A549 (cell line): ENCODE results near the gene RIPOR2. TPM values are rescaled to one million over a fixed set of nuclear protein-coding genes. Genes with fewer than 3 reads are reported as not detected.

ENCODE experiments used
- ATAC-seq, 2 experiments: fragments of 200-7000 bp in 1 of 2; fragments of >200 bp in 1 of 2; cut with Nextera tagmentation in 1 of 2; cut with Tn5 transposase in 1 of 2; 3 replicates each; pipeline versions ENCODE4 v1.8.0 to v1.9.1; 2018 to 2020; ENCODE audit warnings: mild to moderate bottlenecking in 1 of 2, moderate library complexity in 1 of 2
- CTCF ChIA-PET: fragments of 300-600 bp; sonication (Branson Sonifier 250); formaldehyde crosslinking; extraction: SDS; loops from one replicate; lab custom pipeline; 2021; ENCODE audit warnings: antibody characterized with exemption, inconsistent platforms; lab: Yijun Ruan, JAX
- POLR2A ChIA-PET: fragments of 350-600 bp; formaldehyde crosslinking; extraction: SDS; loops from one replicate; lab custom pipeline; 2021; ENCODE audit warnings: antibody characterized with exemption, inconsistent platforms; lab: Yijun Ruan, JAX
- DNase-seq, 2 experiments: peaks; one replicate each; pipeline versions ENCODE4 v3.0.0 to v3.0.0-alpha.2; 2011 to 2016; ENCODE audit warnings: low read depth in 1 of 2, low spot score in 1 of 2
- FAIRE-seq: peaks from 2 replicates; lab custom pipeline; 2011; peaks lifted over from hg19 to GRCh38; lab: Jason Lieb, UNC
- H3K27ac ChIP-seq, 2 experiments: fragments of >200 bp; sonication (Bioruptor Twin); formaldehyde crosslinking; 3 replicates each; pipeline ENCODE4 v1.5.1; 2016 to 2017
- H3K4me1 ChIP-seq: fragments of >200 bp; sonication (Bioruptor Twin); formaldehyde crosslinking; 3 replicates; pipeline ENCODE4 v1.6.1; 2016
- H3K4me2 ChIP-seq: fragments of >200 bp; sonication (Bioruptor Twin); formaldehyde crosslinking; 3 replicates; pipeline ENCODE4 v1.6.1; 2016
- H3K4me3 ChIP-seq: fragments of >200 bp; sonication (Bioruptor Twin); formaldehyde crosslinking; 3 replicates; pipeline ENCODE4 v1.5.1; 2016
- H3K9me3 ChIP-seq: fragments of >200 bp; sonication (Bioruptor Twin); formaldehyde crosslinking; 3 replicates; pipeline ENCODE4 v1.6.1; 2016
- ATOH8 ChIP-seq: fragments of 250-450 bp; sonication (Bioruptor Pico); IDR thresholded peaks from 2 replicates; pipeline ENCODE4 v1.5.0; 2020; ENCODE audit warnings: low read depth, mild to moderate bottlenecking, moderate library complexity
- BHLHE40 ChIP-seq: IDR thresholded peaks from 2 replicates; pipeline ENCODE4 v1.6.1; 2012; ENCODE audit warnings: low read depth, low read length, inconsistent platforms
- CEBPB ChIP-seq, 2 experiments: fragments of >200 bp in 1 of 2; sonication (Bioruptor Twin) in 1 of 2; formaldehyde crosslinking in 1 of 2; IDR thresholded peaks; 2 replicates each; pipeline ENCODE4 v1.6.1; 2012 to 2016
- CTCF ChIP-seq: fragments of >200 bp; sonication (Bioruptor Twin); formaldehyde crosslinking; IDR thresholded peaks from 3 replicates; pipeline ENCODE4 v1.5.1; 2016
- EHMT2 ChIP-seq: fragments of 200-600 bp; sonication (generic); IDR thresholded peaks from 2 replicates; pipeline ENCODE4 v1.6.1; 2016; ENCODE audit warnings: antibody characterized with exemption, low read depth, mild to moderate bottlenecking, moderate library complexity
- ELK1 ChIP-seq: fragments of 150-350 bp; IDR thresholded peaks from 2 replicates; pipeline ENCODE4 v1.6.1; 2014; ENCODE audit warnings: low read depth, mild to moderate bottlenecking, low read length
- ESRRA ChIP-seq: fragments of 150-350 bp; IDR thresholded peaks from 2 replicates; pipeline ENCODE4 v1.6.1; 2014; ENCODE audit warnings: mild to moderate bottlenecking, low read length, borderline replicate concordance
- FOSB ChIP-seq: fragments of 250-450 bp; sonication (Bioruptor Pico); IDR thresholded peaks from 2 replicates; pipeline ENCODE4 v1.5.0; 2020; ENCODE audit warnings: mild to moderate bottlenecking, moderate library complexity
- FOSL2 ChIP-seq, 2 experiments: fragments of 450-650 bp in 1 of 2; fragments of >200 bp in 1 of 2; sonication (Bioruptor Twin) in 1 of 2; formaldehyde crosslinking; IDR thresholded peaks; 2 replicates each; pipeline versions ENCODE4 v1.5.0 to v1.6.1; 2016 to 2020; ENCODE audit warnings: mild to moderate bottlenecking in 1 of 2, moderate library complexity in 1 of 2
- FOXS1 ChIP-seq: fragments of 250-450 bp; sonication (Bioruptor Pico); IDR thresholded peaks from 2 replicates; pipeline ENCODE4 v1.5.0; 2020; ENCODE audit warnings: mild to moderate bottlenecking, moderate library complexity
- GATA3 ChIP-seq: IDR thresholded peaks from 2 replicates; pipeline ENCODE4 v1.6.1; 2012; ENCODE audit warnings: borderline replicate concordance
- HDAC2 ChIP-seq: fragments of 200-600 bp; sonication (generic); IDR thresholded peaks from 2 replicates; pipeline ENCODE4 v1.6.1; 2016
- HEYL ChIP-seq: fragments of 250-450 bp; sonication (Bioruptor Pico); IDR thresholded peaks from 2 replicates; pipeline ENCODE4 v1.8.0; 2021; ENCODE audit warnings: mild to moderate bottlenecking, moderate library complexity
- HOXB5 ChIP-seq: fragments of 250-450 bp; sonication (Bioruptor Pico); IDR thresholded peaks from 2 replicates; pipeline ENCODE4 v1.5.0; 2020; ENCODE audit warnings: mild to moderate bottlenecking, moderate library complexity
- KDM1A ChIP-seq: fragments of 200-600 bp; sonication (generic); IDR thresholded peaks from 2 replicates; pipeline ENCODE4 v1.6.1; 2016; ENCODE audit warnings: low read depth, mild to moderate bottlenecking
- KDM5A ChIP-seq: fragments of 200-600 bp; sonication (generic); IDR thresholded peaks from 2 replicates; pipeline ENCODE4 v1.6.1; 2016; ENCODE audit warnings: antibody characterized with exemption, mild to moderate bottlenecking
- MAFK ChIP-seq: fragments of 450-650 bp; IDR thresholded peaks from 2 replicates; pipeline ENCODE4 v1.6.1; 2014; ENCODE audit not compliant: partially characterized antibody
- MAX ChIP-seq: IDR thresholded peaks from 2 replicates; pipeline ENCODE4 v1.6.1; 2012
- MYC ChIP-seq: IDR thresholded peaks from 2 replicates; pipeline ENCODE4 v1.6.1; 2012; ENCODE audit warnings: mild to moderate bottlenecking, inconsistent platforms, low read length, improper control_type of control experiment, borderline replicate concordance
- NFE2L2 ChIP-seq: fragments of 150-350 bp; conservative IDR thresholded peaks from 2 replicates; pipeline ENCODE4 v1.6.1; 2014; ENCODE audit warnings: low read length
- NPAS2 ChIP-seq: fragments of 250-450 bp; sonication (Bioruptor Pico); IDR thresholded peaks from 2 replicates; pipeline ENCODE4 v1.8.0; 2022; ENCODE audit warnings: mild to moderate bottlenecking, moderate library complexity, borderline replicate concordance
- RAD21 ChIP-seq, 2 experiments: fragments of >200 bp in 1 of 2; sonication (Bioruptor Twin) in 1 of 2; formaldehyde crosslinking in 1 of 2; IDR thresholded peaks in 1 of 2; conservative IDR thresholded peaks in 1 of 2; 2 replicates in 1 of 2; 3 replicates in 1 of 2; pipeline ENCODE4 v1.6.1; 2012 to 2018; ENCODE audit warnings: inconsistent platforms in 1 of 2
- RARB ChIP-seq: fragments of 250-450 bp; sonication (Bioruptor Pico); IDR thresholded peaks from 2 replicates; pipeline ENCODE4 v1.8.0; 2021; ENCODE audit warnings: mild to moderate bottlenecking, moderate library complexity
- RNF2 ChIP-seq: fragments of 200-600 bp; sonication (generic); IDR thresholded peaks from 2 replicates; pipeline ENCODE4 v1.6.1; 2016; ENCODE audit warnings: low read depth, mild to moderate bottlenecking, antibody characterized with exemption, moderate library complexity, borderline replicate concordance
- SMC3 ChIP-seq: fragments of >200 bp; sonication (Bioruptor Twin); formaldehyde crosslinking; IDR thresholded peaks from 3 replicates; pipeline ENCODE4 v1.6.1; 2018; ENCODE audit warnings: inconsistent platforms
- TP53 ChIP-seq: fragments of 250-450 bp; sonication (Bioruptor Pico); IDR thresholded peaks from 2 replicates; pipeline ENCODE4 v1.5.0; 2021; ENCODE audit warnings: mild to moderate bottlenecking, moderate library complexity
- WGBS: methylation state at CpG from one replicate; pipeline ENCODE4 v1.1.6; 2017; ENCODE audit errors: missing lambda C conversion rate; 5-methylcytosine and 5-hydroxymethylcytosine counted together
- polyA plus RNA-seq, 4 experiments: library from polyadenylated mRNA; depleted of rRNA in 3 of 4; stranded (reverse); fragments of >200 nt; fragmentation: RNase III in 1 of 4; extraction: RNeasy Plus Mini Kit Qiagen cat#74134 plus additional on column Dnase treatment in 1 of 4; gene quantifications; 2 replicates in 3 of 4; 3 replicates in 1 of 4; pipeline ENCODE4 v1.2.3, GENCODE V29; 2011 to 2017

The RIPOR2 gene
- polyA plus RNA-seq, 2 of the 4 experiments (the other 2 are of a cell fraction), result 0.01 TPM; not detected in 1

- ATAC-seq, result no peak
- FAIRE-seq, result no peak
Measured at GRCh38 chr6:24906314-24906713, 29.4 kb downstream of the RIPOR2 start.

GRCh38 chr6:24905483-24905882 is 30.3 kb downstream of the RIPOR2 start:
- POLR2A ChIA-PET, result no interaction called here
- Histone ChIP-seq H3K4me3 (no peak overlapping the region), H3K4me1 (0 out of 3 replicates have a peak, but pooled peaks cover 6% of the 10 kb centered on the region), H3K9me3 (no peaks in the 10 kb centered on the region), H3K4me2 (no peak overlapping the region), H3K27ac (no peak overlapping the region)
- TF ChIP-seq NFE2L2, result no peak
- TF ChIP-seq ESRRA, result no peak
- TF ChIP-seq RNF2, result no peak
- no peak for TF ChIP-seq BHLHE40
- TF ChIP-seq KDM1A, result no peak
- no peak for ATAC-seq
- no peak for FAIRE-seq
- no peak for DNase-seq
- 7% methylated on average over 3 of the region's 3 CpGs for WGBS
- CTCF ChIA-PET, result interaction anchor here (1.2 kb wide), 1 partner anchor 30 kb away, joined by 3 read pairs; the partner anchor contains the start of gene RIPOR2

More at GRCh38 chr6:24906314-24906713, 29.4 kb downstream of the RIPOR2 start:
- DNase-seq, result no peak
- Histone ChIP-seq H3K4me1 (0 out of 3 replicates have a peak, but pooled peaks cover 7% of the 10 kb centered on the region), H3K4me3 (no peak overlapping the region)
- TF ChIP-seq NPAS2 (CRISPR knock-in tag) (no peak), FOSL2 (IDR thresholded peaks at IDR 0.05) (no peak), FOSL2 (CRISPR knock-in tag; IDR thresholded peaks at IDR 0.05) (no peak), MAX (no peak), FOXS1 (CRISPR knock-in tag) (no peak), CTCF (no peak), CEBPB (IDR thresholded peaks at IDR 0.05) (no peak), ELK1 (no peak), SMC3 (no peak), MAFK (no peak), KDM5A (no peak), RAD21 (conservative IDR thresholded peaks at IDR 0.05 in 1 of 2, IDR thresholded peaks at IDR 0.05 in 1 of 2) (no peak), ATOH8 (CRISPR knock-in tag) (no peak), MYC (no peak), HOXB5 (CRISPR knock-in tag) (no peak), HEYL (CRISPR knock-in tag) (no peak), RNF2 (no peak)
- TF ChIP-seq, all 56 proteins: peak for 0
- H3K27ac ChIP-seq, result no peak overlapping the region
- no peaks in the 10 kb centered on the region for H3K9me3 ChIP-seq
- no peak overlapping the region for H3K4me2 ChIP-seq
- POLR2A ChIA-PET, result no interaction called here
- CTCF ChIA-PET, result no interaction called here

GRCh38 chr6:24903681-24904080 is 32.1 kb downstream of the RIPOR2 start:
- Histone ChIP-seq H3K27ac (no peak overlapping the region), H3K4me2 (no peak overlapping the region), H3K9me3 (no peaks in the 10 kb centered on the region), H3K4me1 (no peaks in the 10 kb centered on the region), H3K4me3 (no peak overlapping the region)
- CTCF ChIA-PET, result no interaction called here
- ATAC-seq (no peak), DNase-seq (no peak), FAIRE-seq (no peak)
- TF ChIP-seq NFE2L2 (no peak), TP53 (CRISPR knock-in tag) (no peak), BHLHE40 (no peak), FOSB (CRISPR knock-in tag) (no peak), EHMT2 (no peak), GATA3 (no peak), HDAC2 (no peak), RARB (CRISPR knock-in tag) (no peak), NPAS2 (CRISPR knock-in tag) (no peak), HOXB5 (CRISPR knock-in tag) (no peak)
- POLR2A ChIA-PET, result no interaction called here
- 50% methylated on average over 6 of the region's 7 CpGs for WGBS
